ENCODE results near the gene PROK2. TPM values are rescaled to one million over a fixed set of nuclear protein-coding genes. Genes with fewer than 3 reads are reported as not detected.
A peak's percentile ranks its signal among the peaks of the same experiment; 100 is the strongest.

PROK2 gene
- total RNA-seq, 8 experiments from 2014 or later = 0.16 to 0.62 (median 0.23) TPM; not detected in 3

GRCh38 chr3:71784201-71784913, 591 bp downstream of the PROK2 start:
- Histone ChIP-seq H3K4me3 (peak overlapping the region; percentile 32 to 42 (median 42)), H3K27ac (no peak overlapping the region), H3K4me1 (replicated peaks in 1 of 2) (peaks cover 7 to 15% of the 10 kb centered on the region in 2 donors)
- in situ Hi-C loops (cut with MboI; ENCODE audit: low pct_unique_long_range_greater_than_20kb in 2 of 9, low sequenced_read_pairs in 9 of 9, unreplicated experiment in 9 of 9) = no loop called here
- 1 to 56% (median 10%) methylated on average over 2 to 12 of the region's 23 CpGs; no CpG with 5 or more reads in 4 of the 10 experiments for WGBS, 10 experiments
- no peak for ATAC-seq (replicated peaks in 6 of 8)

GRCh38 chr3:71783152-71783551, 1.8 kb downstream of the PROK2 start:
- no peak for ATAC-seq (replicated peaks in 6 of 8)
- no peak overlapping the region for H3K4me3 ChIP-seq
- peaks cover 7 to 15% of the 10 kb centered on the region in 2 donors for H3K4me1 ChIP-seq (replicated peaks in 1 of 2)
- WGBS, 10 experiments = 0 to 67% (median 50%) methylated on average over 1 of the region's 1 CpG; no CpG with 5 or more reads in 3 of the 10 experiments
- in situ Hi-C loops (cut with MboI; ENCODE audit: low pct_unique_long_range_greater_than_20kb in 2 of 9, low sequenced_read_pairs in 9 of 9, unreplicated experiment in 9 of 9) = no loop called here
- H3K27ac ChIP-seq = no peak overlapping the region

- no peak overlapping the region for H3K4me3 ChIP-seq
- in situ Hi-C loops (cut with MboI; ENCODE audit: low pct_unique_long_range_greater_than_20kb in 2 of 9, low sequenced_read_pairs in 9 of 9, unreplicated experiment in 9 of 9) = no loop called here
- no peak overlapping the region for H3K27ac ChIP-seq
- no peak for ATAC-seq (replicated peaks in 6 of 8)
- peaks cover under 1 to 7% of the 10 kb centered on the region in 2 donors for H3K4me1 ChIP-seq (replicated peaks in 1 of 2)
- WGBS, 10 experiments = 0 to 76% (median 60%) methylated on average over 1 to 4 of the region's 4 CpGs; no CpG with 5 or more reads in 1 of the 10 experiments
Observed at GRCh38 chr3:71780430-71780829, 4.5 kb downstream of the PROK2 start.

GRCh38 chr3:71779674-71780377, 5.1 kb downstream of the PROK2 start:
- no peak for ATAC-seq (replicated peaks in 6 of 8)
- H3K27ac ChIP-seq = no peak overlapping the region
- H3K4me3 ChIP-seq = no peak overlapping the region
- WGBS, 10 experiments = 10 to 87% (median 43%) methylated on average over 1 to 6 of the region's 6 CpGs
- H3K4me1 ChIP-seq (replicated peaks in 1 of 2) = peaks cover 7% of the 10 kb centered on the region in 2 donors
- in situ Hi-C loops (cut with MboI; ENCODE audit: low pct_unique_long_range_greater_than_20kb in 2 of 9, low sequenced_read_pairs in 9 of 9, unreplicated experiment in 9 of 9) = no loop called here

- Histone ChIP-seq H3K4me1 (replicated peaks in 1 of 2) (peaks cover 0 to 8% of the 10 kb centered on the region in 2 donors), H3K4me3 (no peak overlapping the region), H3K27ac (no peak overlapping the region)
- in situ Hi-C loops (cut with MboI; ENCODE audit: low pct_unique_long_range_greater_than_20kb in 2 of 9, low sequenced_read_pairs in 9 of 9, unreplicated experiment in 9 of 9) = no loop called here
- no peak for ATAC-seq (replicated peaks in 6 of 8)
- WGBS, 10 experiments = 44 to 100% (median 97%) methylated on average over 1 to 3 of the region's 3 CpGs
Observed at GRCh38 chr3:71778353-71778752, 6.6 kb downstream of the PROK2 start.

GRCh38 chr3:71776538-71776937, 8.4 kb downstream of the PROK2 start:
- ATAC-seq (replicated peaks in 6 of 8) = no peak
- H3K4me1 ChIP-seq (replicated peaks in 1 of 2) = peaks cover 0 to 8% of the 10 kb centered on the region in 2 donors
- WGBS, 10 experiments = 40 to 90% (median 62%) methylated on average over 1 to 4 of the region's 6 CpGs; no CpG with 5 or more reads in 1 of the 10 experiments
- no peak overlapping the region for H3K27ac ChIP-seq
- no peak overlapping the region for H3K4me3 ChIP-seq
- in situ Hi-C loops (cut with MboI; ENCODE audit: low pct_unique_long_range_greater_than_20kb in 2 of 9, low sequenced_read_pairs in 9 of 9, unreplicated experiment in 9 of 9) = no loop called here

GRCh38 chr3:71771884-71772283, 13.1 kb downstream of the PROK2 start:
- in situ Hi-C loops (cut with MboI; ENCODE audit: low pct_unique_long_range_greater_than_20kb in 2 of 9, low sequenced_read_pairs in 9 of 9, unreplicated experiment in 9 of 9) = no loop called here
- ATAC-seq (replicated peaks in 6 of 8) = no peak
- no peak overlapping the region for H3K4me3 ChIP-seq
- WGBS, 10 experiments = 30 to 100% (median 59%) methylated on average over 1 of the region's 1 CpG; no CpG with 5 or more reads in 2 of the 10 experiments
- H3K27ac ChIP-seq = no peak overlapping the region
- peaks cover 0 to 8% of the 10 kb centered on the region in 2 donors for H3K4me1 ChIP-seq (replicated peaks in 1 of 2)

GRCh38 chr3:71771126-71771525, 13.8 kb downstream of the PROK2 start:
- no peak overlapping the region for H3K4me3 ChIP-seq
- H3K27ac ChIP-seq = no peak overlapping the region
- in situ Hi-C loops (cut with MboI; ENCODE audit: low pct_unique_long_range_greater_than_20kb in 2 of 9, low sequenced_read_pairs in 9 of 9, unreplicated experiment in 9 of 9) = no loop called here
- peaks cover 0 to 8% of the 10 kb centered on the region in 2 donors for H3K4me1 ChIP-seq (replicated peaks in 1 of 2)
- ATAC-seq (replicated peaks in 6 of 8) = no peak
- 36 to 95% (median 85%) methylated on average over 1 to 5 of the region's 5 CpGs for WGBS, 10 experiments

GRCh38 chr3:71763426-71763825, 21.5 kb downstream of the PROK2 start:
- H3K4me1 ChIP-seq (replicated peaks in 1 of 2) = no peaks in the 10 kb centered on the region
- in situ Hi-C loops (cut with MboI; ENCODE audit: low pct_unique_long_range_greater_than_20kb in 2 of 9, low sequenced_read_pairs in 9 of 9, unreplicated experiment in 9 of 9) = no loop called here
- WGBS, 10 experiments = 30 to 80% (median 55%) methylated on average over 1 to 5 of the region's 5 CpGs
- no peak overlapping the region for H3K4me3 ChIP-seq
- ATAC-seq (replicated peaks in 6 of 8) = peak in 5 of 8 experiments; percentile 22 to 65 (median 35)
- H3K27ac ChIP-seq = no peak overlapping the region

GRCh38 chr3:71760140-71760539, 24.8 kb downstream of the PROK2 start:
- no peak for ATAC-seq (replicated peaks in 6 of 8)
- no peak overlapping the region for H3K4me3 ChIP-seq
- in situ Hi-C loops (cut with MboI; ENCODE audit: low pct_unique_long_range_greater_than_20kb in 2 of 9, low sequenced_read_pairs in 9 of 9, unreplicated experiment in 9 of 9) = no loop called here
- WGBS, 10 experiments = 40 to 80% (median 51%) methylated on average over 1 of the region's 1 CpG; no CpG with 5 or more reads in 4 of the 10 experiments
- H3K27ac ChIP-seq = no peak overlapping the region
- peaks cover 6 to 10% of the 10 kb centered on the region in 2 donors for H3K4me1 ChIP-seq (replicated peaks in 1 of 2)

- ATAC-seq (replicated peaks in 6 of 8) = no peak
- 53 to 100% (median 78%) methylated on average over 1 to 5 of the region's 5 CpGs; no CpG with 5 or more reads in 4 of the 10 experiments for WGBS, 10 experiments
Observed at GRCh38 chr3:71759401-71759800, 25.5 kb downstream of the PROK2 start.

GRCh38 chr3:71758091-71758490, 26.9 kb downstream of the PROK2 start:
- 40 to 100% (median 90%) methylated on average over 1 to 2 of the region's 2 CpGs; no CpG with 5 or more reads in 1 of the 10 experiments for WGBS, 10 experiments
- peaks cover 13 to 14% of the 10 kb centered on the region in 2 donors for H3K4me1 ChIP-seq (replicated peaks in 1 of 2)
- H3K4me3 ChIP-seq = no peak overlapping the region
- H3K27ac ChIP-seq = no peak overlapping the region
- in situ Hi-C loops (cut with MboI; ENCODE audit: low pct_unique_long_range_greater_than_20kb in 2 of 9, low sequenced_read_pairs in 9 of 9, unreplicated experiment in 9 of 9) = no loop called here
- no peak for ATAC-seq (replicated peaks in 6 of 8)

More at GRCh38 chr3:71759401-71759800, 25.5 kb downstream of the PROK2 start:
- H3K4me1 ChIP-seq (replicated peaks in 1 of 2) = peaks cover 13 to 14% of the 10 kb centered on the region in 2 donors
- H3K4me3 ChIP-seq = no peak overlapping the region
- in situ Hi-C loops (cut with MboI; ENCODE audit: low pct_unique_long_range_greater_than_20kb in 2 of 9, low sequenced_read_pairs in 9 of 9, unreplicated experiment in 9 of 9) = no loop called here
- no peak overlapping the region for H3K27ac ChIP-seq

- H3K27ac ChIP-seq = no peak overlapping the region
- ATAC-seq (replicated peaks in 6 of 8) = no peak
- H3K4me3 ChIP-seq = peak overlapping the region; percentile 55 to 83 (median 64)
- peaks cover 13 to 14% of the 10 kb centered on the region in 2 donors for H3K4me1 ChIP-seq (replicated peaks in 1 of 2)
- in situ Hi-C loops (cut with MboI; ENCODE audit: low pct_unique_long_range_greater_than_20kb in 2 of 9, low sequenced_read_pairs in 9 of 9, unreplicated experiment in 9 of 9) = no loop called here
- 17 to 71% (median 61%) methylated on average over 3 to 20 of the region's 65 CpGs; no CpG with 5 or more reads in 6 of the 10 experiments for WGBS, 10 experiments
Observed at GRCh38 chr3:71754610-71755253, 30.2 kb downstream of the PROK2 start.

Data from motor neuron (in vitro differentiated cells).